HUES64 (cell line): Measurements from ENCODE around the gene FKBP6.
"Not testable (repeated sequence)": the region's sequence is repeated elsewhere in the genome, so short reads cannot be mapped to it uniquely, and the experiment has no call there.

Experiments used
- H3K27ac ChIP-seq: 2 replicates; pipeline ENCODE4 v1.7.0; 2013; ENCODE audit warnings: low read depth, low read length, inconsistent platforms
- H3K27me3 ChIP-seq: 2 replicates; pipeline ENCODE4 v1.6.1; 2013; ENCODE audit warnings: mild to moderate bottlenecking, low read length; ENCODE audit not compliant: insufficient read depth
- H3K36me3 ChIP-seq: 2 replicates; pipeline ENCODE4 v1.6.1; 2013; ENCODE audit warnings: mild to moderate bottlenecking, low read length; ENCODE audit not compliant: insufficient read depth
- H3K4me1 ChIP-seq: 2 replicates; pipeline ENCODE4 v1.6.1; 2013; ENCODE audit warnings: mild to moderate bottlenecking, low read length, moderate library complexity; ENCODE audit not compliant: insufficient read depth
- H3K4me3 ChIP-seq: 2 replicates; pipeline ENCODE4 v1.5.1; 2013; ENCODE audit warnings: mild to moderate bottlenecking, low read length, moderate library complexity
- H3K9ac ChIP-seq: 2 replicates; pipeline ENCODE4 v1.6.1; 2013; ENCODE audit warnings: mild to moderate bottlenecking, low read depth, low read length
- H3K9me3 ChIP-seq: 2 replicates; pipeline ENCODE4 v1.6.1; 2013; ENCODE audit warnings: low read depth, low read length; ENCODE audit not compliant: insufficient read depth
- WGBS: fragments of 150-250, 120-280 bp; methylation state at CpG from one replicate; pipeline ENCODE4 v1.1.7; 2013; ENCODE audit warnings: missing lambda C conversion rate; 5-methylcytosine and 5-hydroxymethylcytosine counted together

FKBP6 gene

GRCh38 chr7:73358590-73359275 lies 30.8 kb downstream of the FKBP6 start:
- no peaks in the 10 kb centered on the region for H3K27me3 ChIP-seq
- H3K9ac ChIP-seq = no peak overlapping the region
- WGBS = 93% methylated on average over 21 of the region's 21 CpGs
- H3K27ac ChIP-seq = no peak overlapping the region
- no peaks in the 10 kb centered on the region for H3K9me3 ChIP-seq
- H3K4me3 ChIP-seq = no peak overlapping the region
- no peaks in the 10 kb centered on the region for H3K36me3 ChIP-seq
- H3K4me1 ChIP-seq = no peaks in the 10 kb centered on the region

- Histone ChIP-seq H3K36me3 (no peaks in the 10 kb centered on the region), H3K4me3 (no peak overlapping the region), H3K27me3 (no peaks in the 10 kb centered on the region), H3K9me3 (no peaks in the 10 kb centered on the region), H3K27ac (no peak overlapping the region), H3K4me1 (no peaks in the 10 kb centered on the region), H3K9ac (no peak overlapping the region)
- WGBS = 89% methylated on average over 11 of the region's 11 CpGs
These were observed 31.3 kb downstream of the FKBP6 start for GRCh38 chr7:73359306-73359705.

GRCh38 chr7:73359746-73360375 lies 31.9 kb downstream of the FKBP6 start:
- Histone ChIP-seq H3K9me3 (no peaks in the 10 kb centered on the region), H3K27me3 (no peaks in the 10 kb centered on the region), H3K4me3 (no peak overlapping the region), H3K27ac (no peak overlapping the region), H3K36me3 (no peaks in the 10 kb centered on the region), H3K4me1 (no peaks in the 10 kb centered on the region), H3K9ac (no peak overlapping the region)
- WGBS = 96% methylated on average over 13 of the region's 13 CpGs

GRCh38 chr7:73360590-73360989 lies 32.6 kb downstream of the FKBP6 start:
- not testable (repeated sequence) for H3K27ac ChIP-seq, H3K36me3 ChIP-seq, H3K27me3 ChIP-seq, H3K9ac ChIP-seq, H3K4me1 ChIP-seq, H3K4me3 ChIP-seq, H3K9me3 ChIP-seq
- WGBS = 83% methylated on average over 1 of the region's 1 CpG

GRCh38 chr7:73363225-73364005 lies 35.5 kb downstream of the FKBP6 start:
- Histone ChIP-seq H3K4me1 (no peaks in the 10 kb centered on the region), H3K27me3 (no peaks in the 10 kb centered on the region), H3K4me3 (no peak overlapping the region), H3K36me3 (no peaks in the 10 kb centered on the region), H3K27ac (no peak overlapping the region), H3K9ac (no peak overlapping the region), H3K9me3 (no peaks in the 10 kb centered on the region)
- WGBS = 94% methylated on average over 28 of the region's 28 CpGs

GRCh38 chr7:73364006-73364728 lies 36.2 kb downstream of the FKBP6 start:
- H3K27me3 ChIP-seq = no peaks in the 10 kb centered on the region
- no peak overlapping the region for H3K4me3 ChIP-seq
- H3K36me3 ChIP-seq = no peaks in the 10 kb centered on the region
- H3K4me1 ChIP-seq = no peaks in the 10 kb centered on the region
- H3K27ac ChIP-seq = no peak overlapping the region
- 84% methylated on average over 25 of the region's 25 CpGs for WGBS
- H3K9ac ChIP-seq = no peak overlapping the region
- H3K9me3 ChIP-seq = no peaks in the 10 kb centered on the region

GRCh38 chr7:73366127-73366526 lies 38.2 kb downstream of the FKBP6 start:
- Histone ChIP-seq H3K36me3 (no peaks in the 10 kb centered on the region), H3K27me3 (no peaks in the 10 kb centered on the region), H3K9ac (no peak overlapping the region), H3K27ac (no peak overlapping the region), H3K4me3 (no peak overlapping the region), H3K4me1 (no peaks in the 10 kb centered on the region), H3K9me3 (no peaks in the 10 kb centered on the region)
- WGBS = 94% methylated on average over 11 of the region's 11 CpGs

- H3K4me3 ChIP-seq = no peak overlapping the region
These were observed 39.0 kb downstream of the FKBP6 start for GRCh38 chr7:73366990-73367389.

GRCh38 chr7:73369009-73369408 lies 41.0 kb downstream of the FKBP6 start:
- H3K27me3 ChIP-seq = no peaks in the 10 kb centered on the region
- no peak overlapping the region for H3K4me3 ChIP-seq
- no peaks in the 10 kb centered on the region for H3K4me1 ChIP-seq
- H3K9ac ChIP-seq = no peak overlapping the region
- H3K9me3 ChIP-seq = no peaks in the 10 kb centered on the region
- WGBS = 92% methylated on average over 11 of the region's 11 CpGs
- H3K36me3 ChIP-seq = no peaks in the 10 kb centered on the region
- no peak overlapping the region for H3K27ac ChIP-seq

More at GRCh38 chr7:73366990-73367389, 39.0 kb downstream of the FKBP6 start:
- WGBS = 83% methylated on average over 12 of the region's 12 CpGs
- Histone ChIP-seq H3K4me1 (no peaks in the 10 kb centered on the region), H3K36me3 (no peaks in the 10 kb centered on the region), H3K27me3 (no peaks in the 10 kb centered on the region), H3K9ac (no peak overlapping the region), H3K27ac (no peak overlapping the region), H3K9me3 (no peaks in the 10 kb centered on the region)

GRCh38 chr7:73369622-73370021 lies 41.7 kb downstream of the FKBP6 start:
- H3K27ac ChIP-seq = no peak overlapping the region
- no peaks in the 10 kb centered on the region for H3K4me1 ChIP-seq
- no peak overlapping the region for H3K9ac ChIP-seq
- no peaks in the 10 kb centered on the region for H3K27me3 ChIP-seq
- H3K9me3 ChIP-seq = no peaks in the 10 kb centered on the region
- H3K4me3 ChIP-seq = no peak overlapping the region
- no peaks in the 10 kb centered on the region for H3K36me3 ChIP-seq
- WGBS = 95% methylated on average over 9 of the region's 9 CpGs

GRCh38 chr7:73373741-73374140 lies 45.8 kb downstream of the FKBP6 start:
- H3K36me3 ChIP-seq = no peaks in the 10 kb centered on the region
- 93% methylated on average over 13 of the region's 13 CpGs for WGBS
- no peaks in the 10 kb centered on the region for H3K27me3 ChIP-seq
- no peaks in the 10 kb centered on the region for H3K4me1 ChIP-seq
- H3K9ac ChIP-seq = no peak overlapping the region
- H3K4me3 ChIP-seq = no peak overlapping the region
- H3K9me3 ChIP-seq = no peaks in the 10 kb centered on the region
- no peak overlapping the region for H3K27ac ChIP-seq
